ENCODE measurements around the gene C10orf88. TPM values are rescaled to one million over a fixed set of nuclear protein-coding genes. Genes with fewer than 3 reads are reported as not detected.

Gene C10orf88
- total and polyA plus RNA-seq, 2 experiments from 2014 or later, result 5.6 to 11.1 TPM

DNA sequence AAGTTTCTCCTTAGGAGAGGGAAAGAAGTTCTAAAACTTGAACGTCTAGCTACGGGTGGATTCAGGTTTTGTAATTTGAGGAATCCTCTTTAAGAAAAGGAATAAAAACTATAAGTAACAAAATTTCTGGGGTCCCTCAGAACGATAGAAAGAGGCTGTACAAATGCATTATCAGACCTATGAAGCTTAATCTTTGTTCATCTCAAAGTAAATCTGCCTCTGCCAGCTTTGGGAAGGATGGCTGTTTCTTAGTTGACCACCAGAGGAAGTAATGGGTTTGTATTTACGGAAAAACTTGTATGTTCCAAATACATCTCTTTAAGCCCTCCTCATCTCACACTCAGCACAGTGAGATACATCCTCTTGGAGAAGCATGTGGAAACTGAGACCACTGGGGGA is 27.0 kb upstream of the C10orf88 start:
- no peaks in the 10 kb centered on the region; the same call in 1 of the 2 replicates for H4K20me1 ChIP-seq (replicated peaks; ENCODE audit: insufficient read depth)
- Mint-ChIP-seq H3K4me1 (peaks cover 9% of the 10 kb centered on the region), H3K27ac (no peak overlapping the region; the same call in 1 of the 2 replicates), H3K9me3 (no peaks in the 10 kb centered on the region), H3K27me3 (ENCODE audit: insufficient read depth, low read depth, poor library complexity) (peaks cover 8% of the 10 kb centered on the region), H3K4me3 (peak overlapping the region; percentile 84), H3K36me3 (ENCODE audit: low read depth) (peaks cover 5% of the 10 kb centered on the region; the same call in 2 of the 3 replicates)
- H3K36me3 ChIP-seq (ENCODE audit: insufficient read depth), result no peaks in the 10 kb centered on the region
- no peaks in the 10 kb centered on the region for H3K27me3 ChIP-seq (ENCODE audit: insufficient read depth)
- peak; percentile 55 for ATAC-seq
- peak overlapping the region; percentile 80; the same call in 1 of the 2 replicates for H2AFZ ChIP-seq
- no peak for TF ChIP-seq EZH2phosphoT487 (IDR thresholded peaks at IDR 0.05; ENCODE audit: unreplicated experiment)
- TF ChIP-seq, protein P1, sequence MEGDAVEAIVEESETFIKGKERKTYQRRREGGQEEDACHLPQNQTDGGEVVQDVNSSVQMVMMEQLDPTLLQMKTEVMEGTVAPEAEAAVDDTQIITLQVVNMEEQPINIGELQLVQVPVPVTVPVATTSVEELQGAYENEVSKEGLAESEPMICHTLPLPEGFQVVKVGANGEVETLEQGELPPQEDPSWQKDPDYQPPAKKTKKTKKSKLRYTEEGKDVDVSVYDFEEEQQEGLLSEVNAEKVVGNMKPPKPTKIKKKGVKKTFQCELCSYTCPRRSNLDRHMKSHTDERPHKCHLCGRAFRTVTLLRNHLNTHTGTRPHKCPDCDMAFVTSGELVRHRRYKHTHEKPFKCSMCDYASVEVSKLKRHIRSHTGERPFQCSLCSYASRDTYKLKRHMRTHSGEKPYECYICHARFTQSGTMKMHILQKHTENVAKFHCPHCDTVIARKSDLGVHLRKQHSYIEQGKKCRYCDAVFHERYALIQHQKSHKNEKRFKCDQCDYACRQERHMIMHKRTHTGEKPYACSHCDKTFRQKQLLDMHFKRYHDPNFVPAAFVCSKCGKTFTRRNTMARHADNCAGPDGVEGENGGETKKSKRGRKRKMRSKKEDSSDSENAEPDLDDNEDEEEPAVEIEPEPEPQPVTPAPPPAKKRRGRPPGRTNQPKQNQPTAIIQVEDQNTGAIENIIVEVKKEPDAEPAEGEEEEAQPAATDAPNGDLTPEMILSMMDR (conservative IDR thresholded peaks at IDR 0.05; ENCODE audit: low read depth in 2 of 2), result peak; percentile 43 to 62; a peak in 3 of 4 replicates
- peak; percentile 69 for DNase-seq (ENCODE audit: low spot score)
- 0 out of 2 replicates have a peak, but pooled peaks cover 3% of the 10 kb centered on the region for H3K4me1 ChIP-seq (ENCODE audit: insufficient read depth)
- H3K27ac ChIP-seq (ENCODE audit: low read depth), result no peak overlapping the region
- no peaks in the 10 kb centered on the region for H3K79me2 ChIP-seq (replicated peaks; ENCODE audit: insufficient read depth)
- peaks cover 4% of the 10 kb centered on the region for H3F3A ChIP-seq (replicated peaks; ENCODE audit: low read depth)
- peak overlapping the region; percentile 90 for H3K4me2 ChIP-seq
- H3K9me2 ChIP-seq (ENCODE audit: insufficient read depth), result no peaks in the 10 kb centered on the region
- H3K4me3 ChIP-seq, result peak overlapping the region; percentile 86

DNA sequence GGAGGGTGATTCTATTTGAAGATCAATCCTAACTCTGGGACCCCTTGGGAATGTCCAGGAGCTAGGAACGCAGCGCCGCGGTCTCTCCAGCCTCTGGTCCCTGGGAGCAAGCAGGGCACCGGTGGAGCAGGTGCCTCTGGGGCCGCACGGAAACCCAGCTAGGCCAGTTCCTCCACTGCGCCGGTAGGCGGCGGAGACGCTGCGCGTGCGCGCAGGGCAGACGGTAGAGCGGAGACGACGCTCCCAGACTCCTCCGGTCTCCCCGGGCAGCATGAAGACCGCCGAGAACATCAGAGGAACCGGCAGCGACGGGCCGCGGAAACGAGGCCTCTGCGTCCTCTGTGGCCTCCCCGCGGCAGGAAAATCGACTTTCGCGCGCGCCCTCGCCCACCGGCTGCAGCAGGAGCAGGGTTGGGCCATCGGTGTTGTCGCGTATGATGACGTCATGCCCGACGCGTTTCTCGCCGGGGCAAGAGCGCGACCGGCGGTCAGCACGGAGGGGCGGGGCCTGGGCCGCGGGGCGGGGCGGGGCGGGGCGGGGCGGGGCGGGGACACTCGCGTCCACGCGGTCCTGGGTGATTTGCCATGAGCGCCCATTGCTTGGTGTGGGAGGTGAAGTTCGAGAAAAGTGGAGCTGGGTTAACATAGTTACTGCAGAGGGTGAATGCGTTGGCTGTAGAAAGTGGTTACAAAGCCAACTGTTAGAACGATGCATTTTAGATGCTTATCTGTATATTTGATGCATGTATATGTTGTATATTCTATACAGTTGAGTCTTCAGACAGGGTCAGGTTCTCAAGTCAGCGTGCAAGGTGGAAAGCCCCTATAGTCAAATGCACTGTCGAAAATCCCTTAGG is 26.4 kb upstream of the C10orf88 start, which contains the start of gene PSTK:
PSTK (plus strand) TSS at position 193 of the 857 bp plus-strand sequence; CDS start at position 272, 79 bp downstream.
- TF ChIP-seq EZH2phosphoT487 (IDR thresholded peaks at IDR 0.05; ENCODE audit: unreplicated experiment) (no peak), ZNF331 (CRISPR knock-in tag; IDR thresholded peaks at IDR 0.05; ENCODE audit: low read depth) (no peak), CREB1 (CRISPR knock-in tag; IDR thresholded peaks at IDR 0.05; ENCODE audit: low read depth) (peak; percentile 98), POLR2AphosphoS5 (IDR thresholded peaks at IDR 0.05; ENCODE audit: low read depth) (peak; percentile 77), ZNF114 (CRISPR knock-in tag; IDR thresholded peaks at IDR 0.05) (no peak)
- TF ChIP-seq, protein P2, sequence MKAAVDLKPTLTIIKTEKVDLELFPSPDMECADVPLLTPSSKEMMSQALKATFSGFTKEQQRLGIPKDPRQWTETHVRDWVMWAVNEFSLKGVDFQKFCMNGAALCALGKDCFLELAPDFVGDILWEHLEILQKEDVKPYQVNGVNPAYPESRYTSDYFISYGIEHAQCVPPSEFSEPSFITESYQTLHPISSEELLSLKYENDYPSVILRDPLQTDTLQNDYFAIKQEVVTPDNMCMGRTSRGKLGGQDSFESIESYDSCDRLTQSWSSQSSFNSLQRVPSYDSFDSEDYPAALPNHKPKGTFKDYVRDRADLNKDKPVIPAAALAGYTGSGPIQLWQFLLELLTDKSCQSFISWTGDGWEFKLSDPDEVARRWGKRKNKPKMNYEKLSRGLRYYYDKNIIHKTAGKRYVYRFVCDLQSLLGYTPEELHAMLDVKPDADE (IDR thresholded peaks at IDR 0.05), result peak; percentile 57
- TF ChIP-seq, protein P1 (conservative IDR thresholded peaks at IDR 0.05; ENCODE audit: low read depth in 2 of 2), result peak; percentile 66 to 75
- Mint-ChIP-seq H3K9me3 (no peaks in the 10 kb centered on the region), H3K4me1 (peaks cover 9% of the 10 kb centered on the region), H3K27me3 (ENCODE audit: insufficient read depth, low read depth, poor library complexity) (peaks cover 8% of the 10 kb centered on the region), H3K36me3 (ENCODE audit: low read depth) (peaks cover 5% of the 10 kb centered on the region; the same call in 2 of the 3 replicates), H3K27ac (peak within 1 kb of the TSS; percentile 97), H3K4me3 (peak within 1 kb of the TSS; percentile 84)
- Histone ChIP-seq H3K4me1 (ENCODE audit: insufficient read depth) (0 out of 2 replicates have a peak, but pooled peaks cover 3% of the 10 kb centered on the region), H3K27ac (ENCODE audit: low read depth) (peak within 1 kb of the TSS; percentile 98), H4K20me1 (replicated peaks; ENCODE audit: insufficient read depth) (no peaks in the 10 kb centered on the region; the same call in 1 of the 2 replicates), H3K4me3 (peak within 1 kb of the TSS; percentile 86), H3K36me3 (ENCODE audit: insufficient read depth) (no peaks in the 10 kb centered on the region), H3K9me2 (ENCODE audit: insufficient read depth) (no peaks in the 10 kb centered on the region), H3K79me2 (replicated peaks; ENCODE audit: insufficient read depth) (no peaks in the 10 kb centered on the region), H3K27me3 (ENCODE audit: insufficient read depth) (no peaks in the 10 kb centered on the region), H2AFZ (peak within 1 kb of the TSS; percentile 90), H3F3A (replicated peaks; ENCODE audit: low read depth) (peaks cover 4% of the 10 kb centered on the region), H3K4me2 (peak within 1 kb of the TSS; percentile 90)
- ATAC-seq, result peak; percentile 97
- DNase-seq (ENCODE audit: low spot score), result peak; percentile 90
